ENCODE data around the gene INIP.

DNA sequence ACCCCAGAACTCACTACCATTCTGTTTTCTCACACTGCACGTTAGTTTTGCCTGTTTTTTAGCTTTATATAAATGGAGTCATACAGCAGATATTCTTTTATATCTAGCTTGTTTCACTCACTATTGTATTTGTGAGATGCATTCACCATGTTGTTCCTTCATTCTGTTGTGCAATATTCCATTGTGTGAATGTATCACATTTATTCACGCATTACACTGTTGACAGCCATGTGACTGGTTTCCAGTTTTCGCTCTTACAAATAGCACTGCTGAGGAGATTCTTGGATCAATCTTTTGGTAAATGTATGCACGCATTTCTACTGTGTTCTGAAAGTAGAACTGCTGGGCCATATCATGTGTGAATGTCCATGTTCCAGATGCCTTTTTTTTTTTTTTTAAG, 26.3 kb upstream of the INIP start:
- TF ChIP-seq EZH2phosphoT487 (IDR thresholded peaks at IDR 0.05; ENCODE audit: low read depth), result no peak
- TF ChIP-seq, protein P1, sequence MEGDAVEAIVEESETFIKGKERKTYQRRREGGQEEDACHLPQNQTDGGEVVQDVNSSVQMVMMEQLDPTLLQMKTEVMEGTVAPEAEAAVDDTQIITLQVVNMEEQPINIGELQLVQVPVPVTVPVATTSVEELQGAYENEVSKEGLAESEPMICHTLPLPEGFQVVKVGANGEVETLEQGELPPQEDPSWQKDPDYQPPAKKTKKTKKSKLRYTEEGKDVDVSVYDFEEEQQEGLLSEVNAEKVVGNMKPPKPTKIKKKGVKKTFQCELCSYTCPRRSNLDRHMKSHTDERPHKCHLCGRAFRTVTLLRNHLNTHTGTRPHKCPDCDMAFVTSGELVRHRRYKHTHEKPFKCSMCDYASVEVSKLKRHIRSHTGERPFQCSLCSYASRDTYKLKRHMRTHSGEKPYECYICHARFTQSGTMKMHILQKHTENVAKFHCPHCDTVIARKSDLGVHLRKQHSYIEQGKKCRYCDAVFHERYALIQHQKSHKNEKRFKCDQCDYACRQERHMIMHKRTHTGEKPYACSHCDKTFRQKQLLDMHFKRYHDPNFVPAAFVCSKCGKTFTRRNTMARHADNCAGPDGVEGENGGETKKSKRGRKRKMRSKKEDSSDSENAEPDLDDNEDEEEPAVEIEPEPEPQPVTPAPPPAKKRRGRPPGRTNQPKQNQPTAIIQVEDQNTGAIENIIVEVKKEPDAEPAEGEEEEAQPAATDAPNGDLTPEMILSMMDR (IDR thresholded peaks at IDR 0.05; ENCODE audit: low read depth, low read length), result no peak

Data from OCI-LY3 (cell line).